Neural progenitor cell (in vitro differentiated cells): ENCODE results near the gene LMCD1. TPM values are rescaled to one million over a fixed set of nuclear protein-coding genes. Genes with fewer than 3 reads are reported as not detected.

Experiments
- DNase-seq: peaks from one replicate; pipeline ENCODE4 v3.0.0-alpha.2; 2016; ENCODE audit warnings: low spot score
- H2AFZ ChIP-seq: fragments of 200-600 bp; sonication (generic); replicated peaks from 2 replicates; pipeline ENCODE4 v1.6.1; 2016; ENCODE audit warnings: antibody characterized with exemption
- H3F3A ChIP-seq: fragments of 200-600 bp; sonication (generic); 2 replicates; pipeline ENCODE4 v1.6.1; 2016; ENCODE audit warnings: antibody characterized with exemption, low read depth
- H3K27ac ChIP-seq: fragments of 200-600 bp; sonication (generic); 2 replicates; pipeline ENCODE4 v1.5.1; 2016; ENCODE audit warnings: mild to moderate bottlenecking
- H3K27me3 ChIP-seq: fragments of 200-600 bp; sonication (generic); 2 replicates; pipeline ENCODE4 v1.6.1; 2016; ENCODE audit warnings: mild to moderate bottlenecking, moderate library complexity
- H3K36me3 ChIP-seq: fragments of 200-600 bp; sonication (generic); 2 replicates; pipeline ENCODE4 v1.5.1; 2016
- H3K4me1 ChIP-seq: fragments of 200-600 bp; sonication (generic); 2 replicates; pipeline ENCODE4 v1.6.1; 2016; ENCODE audit warnings: mixed run types
- H3K4me2 ChIP-seq: fragments of 200-600 bp; sonication (generic); 2 replicates; pipeline ENCODE4 v1.6.1; 2016
- H3K4me3 ChIP-seq: fragments of 200-600 bp; sonication (generic); 2 replicates; pipeline ENCODE4 v1.5.1; 2016
- H3K79me2 ChIP-seq: fragments of 200-600 bp; sonication (generic); 2 replicates; pipeline ENCODE4 v1.6.1; 2016; ENCODE audit warnings: low read depth
- H3K9ac ChIP-seq: fragments of 200-600 bp; sonication (generic); 2 replicates; pipeline ENCODE4 v1.6.1; 2016
- H3K9me3 ChIP-seq: fragments of 200-600 bp; sonication (generic); 2 replicates; pipeline ENCODE4 v1.5.1; 2016; ENCODE audit warnings: low read depth
- H4K20me1 ChIP-seq: fragments of 200-600 bp; sonication (generic); 2 replicates; pipeline ENCODE4 v1.6.1; 2016; ENCODE audit warnings: low read depth
- H3K27ac Mint-ChIP-seq: 3 replicates; pipeline ENCODE4 v1.8.0; 2021; ENCODE audit warnings: mixed read lengths
- H3K27me3 Mint-ChIP-seq: 2 replicates; pipeline ENCODE4 v1.8.0; 2022; ENCODE audit warnings: low read depth, mild to moderate bottlenecking, inconsistent platforms, moderate library complexity, mixed read lengths; ENCODE audit not compliant: insufficient read depth
- H3K36me3 Mint-ChIP-seq: 3 replicates; pipeline ENCODE4 v1.8.0; 2021; ENCODE audit warnings: mixed read lengths
- H3K4me1 Mint-ChIP-seq: 3 replicates; pipeline ENCODE4 v1.8.0; 2021; ENCODE audit warnings: mixed read lengths
- H3K4me3 Mint-ChIP-seq: 3 replicates; pipeline ENCODE4 v1.8.0; 2021; ENCODE audit warnings: mild to moderate bottlenecking, moderate library complexity, mixed read lengths
- H3K9me3 Mint-ChIP-seq: 3 replicates; pipeline ENCODE4 v1.8.0; 2020; ENCODE audit warnings: mixed read lengths
- CTCF ChIP-seq: fragments of 200-600 bp; sonication (generic); IDR thresholded peaks from 2 replicates; pipeline ENCODE4 v1.5.1; 2017; ENCODE audit warnings: antibody characterized with exemption, mild to moderate bottlenecking
- EZH2 ChIP-seq: fragments of 200-600 bp; sonication (generic); IDR thresholded peaks from 2 replicates; pipeline ENCODE4 v1.6.1; 2017; ENCODE audit warnings: antibody characterized with exemption, mild to moderate bottlenecking, moderate library complexity
- EZH2phosphoT487 ChIP-seq: fragments of 200-600 bp; sonication (generic); IDR thresholded peaks from 2 replicates; pipeline ENCODE4 v1.6.1; 2017; ENCODE audit warnings: antibody characterized with exemption
- total RNA-seq: library from RNA; depleted of rRNA; stranded (reverse); fragments of >200 nt; gene quantifications from 2 replicates; pipeline ENCODE4 v1.2.3, GENCODE V29; 2015; ENCODE audit warnings: low replicate concordance

The LMCD1 gene
- total RNA-seq, 1 donor from 2014 or later, result not detected

- H3K9ac ChIP-seq, result no peak overlapping the region
- no peaks in the 10 kb centered on the region for H3K27me3 ChIP-seq
- H3K36me3 ChIP-seq, result no peaks in the 10 kb centered on the region
- peaks cover 10% of the 10 kb centered on the region for H3K9me3 Mint-ChIP-seq
- no peaks in the 10 kb centered on the region for H3K9me3 ChIP-seq
- no peak overlapping the region for H2AFZ ChIP-seq
- no peak for DNase-seq
- no peak overlapping the region for H3K4me3 Mint-ChIP-seq
- peaks cover 25% of the 10 kb centered on the region for H3K4me1 ChIP-seq
- H3F3A ChIP-seq, result peaks cover 21% of the 10 kb centered on the region
- peaks cover 10% of the 10 kb centered on the region for H3K4me1 Mint-ChIP-seq
- no peaks in the 10 kb centered on the region for H3K27me3 Mint-ChIP-seq
- no peak overlapping the region for H3K27ac ChIP-seq
- no peak overlapping the region for H3K4me2 ChIP-seq
- H4K20me1 ChIP-seq, result no peaks in the 10 kb centered on the region
- H3K27ac Mint-ChIP-seq, result no peak overlapping the region
- TF ChIP-seq EZH2 (no peak), EZH2phosphoT487 (no peak)
- H3K36me3 Mint-ChIP-seq, result peaks cover 13% of the 10 kb centered on the region
- H3K4me3 ChIP-seq, result no peak overlapping the region
- H3K79me2 ChIP-seq, result no peaks in the 10 kb centered on the region
These were observed 17.0 kb upstream of the LMCD1 start for GRCh38 chr3:8484409-8485140.

GRCh38 chr3:8485141-8485870 is 16.3 kb upstream of the LMCD1 start:
- DNase-seq, result no peak
- Histone ChIP-seq H3K27ac (no peak overlapping the region), H3K79me2 (no peaks in the 10 kb centered on the region), H4K20me1 (no peaks in the 10 kb centered on the region), H3K9me3 (no peaks in the 10 kb centered on the region), H3F3A (peaks cover 20% of the 10 kb centered on the region), H3K4me3 (no peak overlapping the region), H3K4me2 (no peak overlapping the region), H3K9ac (no peak overlapping the region), H3K27me3 (no peaks in the 10 kb centered on the region), H2AFZ (no peak overlapping the region), H3K4me1 (peaks cover 31% of the 10 kb centered on the region), H3K36me3 (no peaks in the 10 kb centered on the region)
- H3K4me1 Mint-ChIP-seq, result peaks cover 15% of the 10 kb centered on the region
- H3K27ac Mint-ChIP-seq, result no peak overlapping the region
- peaks cover 13% of the 10 kb centered on the region for H3K36me3 Mint-ChIP-seq
- H3K9me3 Mint-ChIP-seq, result peaks cover 10% of the 10 kb centered on the region
- TF ChIP-seq CTCF (no peak), EZH2phosphoT487 (no peak), EZH2 (no peak)
- H3K4me3 Mint-ChIP-seq, result no peak overlapping the region
- H3K27me3 Mint-ChIP-seq, result no peaks in the 10 kb centered on the region

GRCh38 chr3:8485943-8486342 is 15.7 kb upstream of the LMCD1 start:
- Histone ChIP-seq H3K36me3 (no peaks in the 10 kb centered on the region), H3K4me3 (no peak overlapping the region), H3F3A (peaks cover 14% of the 10 kb centered on the region), H3K9ac (no peak overlapping the region), H3K27me3 (no peaks in the 10 kb centered on the region), H3K4me2 (no peak overlapping the region), H3K79me2 (no peaks in the 10 kb centered on the region), H3K4me1 (peaks cover 26% of the 10 kb centered on the region), H4K20me1 (no peaks in the 10 kb centered on the region), H2AFZ (no peak overlapping the region), H3K9me3 (no peaks in the 10 kb centered on the region), H3K27ac (no peak overlapping the region)
- H3K4me1 Mint-ChIP-seq, result peaks cover 15% of the 10 kb centered on the region
- TF ChIP-seq EZH2 (no peak), EZH2phosphoT487 (no peak), CTCF (no peak)
- no peak overlapping the region for H3K27ac Mint-ChIP-seq
- H3K27me3 Mint-ChIP-seq, result no peaks in the 10 kb centered on the region
- no peak overlapping the region for H3K4me3 Mint-ChIP-seq
- H3K9me3 Mint-ChIP-seq, result peaks cover 10% of the 10 kb centered on the region
- H3K36me3 Mint-ChIP-seq, result peaks cover 14% of the 10 kb centered on the region
- DNase-seq, result no peak

- Mint-ChIP-seq H3K4me1 (peaks cover 10% of the 10 kb centered on the region), H3K27me3 (no peaks in the 10 kb centered on the region), H3K27ac (no peak overlapping the region), H3K36me3 (peaks cover 16% of the 10 kb centered on the region), H3K9me3 (peaks cover 10% of the 10 kb centered on the region), H3K4me3 (no peak overlapping the region)
- no peaks in the 10 kb centered on the region for H4K20me1 ChIP-seq
- no peaks in the 10 kb centered on the region for H3K36me3 ChIP-seq
- H3K27me3 ChIP-seq, result no peaks in the 10 kb centered on the region
- H3K9me3 ChIP-seq, result no peaks in the 10 kb centered on the region
- no peak for DNase-seq
- TF ChIP-seq EZH2 (no peak), EZH2phosphoT487 (no peak), CTCF (no peak)
- no peaks in the 10 kb centered on the region for H3K79me2 ChIP-seq
- H3K4me3 ChIP-seq, result no peak overlapping the region
- peaks cover 9% of the 10 kb centered on the region for H3F3A ChIP-seq
- H3K27ac ChIP-seq, result no peak overlapping the region
- no peak overlapping the region for H2AFZ ChIP-seq
- no peak overlapping the region for H3K4me2 ChIP-seq
- peaks cover 22% of the 10 kb centered on the region for H3K4me1 ChIP-seq
- H3K9ac ChIP-seq, result no peak overlapping the region
These were observed 15.2 kb upstream of the LMCD1 start for GRCh38 chr3:8486434-8486833.
